ENCODE data around the gene ADH4.

The ADH4 gene

DNA sequence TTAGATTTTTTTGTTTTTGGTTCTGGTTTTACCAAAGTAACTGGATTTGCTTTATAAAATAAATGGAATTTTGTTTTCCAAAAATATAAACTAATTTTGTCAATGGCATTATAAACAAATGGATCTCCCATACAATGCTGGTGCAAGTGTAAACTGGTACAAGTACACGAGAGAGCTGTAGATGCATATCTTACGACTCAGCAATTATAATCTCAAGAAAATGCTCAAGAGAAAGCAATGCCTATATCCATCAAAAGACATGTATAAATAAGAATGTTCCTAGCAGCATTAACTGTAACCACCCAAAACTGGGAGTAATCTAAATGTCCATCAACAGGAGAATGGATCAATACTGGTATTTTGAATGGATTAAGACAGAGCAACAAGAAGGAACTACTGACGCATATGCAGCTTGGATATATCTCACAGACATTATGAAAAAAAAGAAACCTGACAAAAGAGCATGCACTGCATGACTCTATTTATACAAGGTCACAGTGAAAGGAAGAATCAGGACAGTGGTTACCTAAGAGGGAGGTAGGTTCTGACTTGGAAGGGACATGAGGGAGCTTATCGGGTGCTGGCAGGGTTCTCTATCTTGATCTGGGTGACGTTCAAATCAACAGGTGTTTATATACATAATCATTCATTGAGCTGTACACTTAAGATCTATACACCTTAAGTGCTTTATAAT, 65.0 kb downstream of the ADH4 start:
- TF ChIP-seq, protein P1, sequence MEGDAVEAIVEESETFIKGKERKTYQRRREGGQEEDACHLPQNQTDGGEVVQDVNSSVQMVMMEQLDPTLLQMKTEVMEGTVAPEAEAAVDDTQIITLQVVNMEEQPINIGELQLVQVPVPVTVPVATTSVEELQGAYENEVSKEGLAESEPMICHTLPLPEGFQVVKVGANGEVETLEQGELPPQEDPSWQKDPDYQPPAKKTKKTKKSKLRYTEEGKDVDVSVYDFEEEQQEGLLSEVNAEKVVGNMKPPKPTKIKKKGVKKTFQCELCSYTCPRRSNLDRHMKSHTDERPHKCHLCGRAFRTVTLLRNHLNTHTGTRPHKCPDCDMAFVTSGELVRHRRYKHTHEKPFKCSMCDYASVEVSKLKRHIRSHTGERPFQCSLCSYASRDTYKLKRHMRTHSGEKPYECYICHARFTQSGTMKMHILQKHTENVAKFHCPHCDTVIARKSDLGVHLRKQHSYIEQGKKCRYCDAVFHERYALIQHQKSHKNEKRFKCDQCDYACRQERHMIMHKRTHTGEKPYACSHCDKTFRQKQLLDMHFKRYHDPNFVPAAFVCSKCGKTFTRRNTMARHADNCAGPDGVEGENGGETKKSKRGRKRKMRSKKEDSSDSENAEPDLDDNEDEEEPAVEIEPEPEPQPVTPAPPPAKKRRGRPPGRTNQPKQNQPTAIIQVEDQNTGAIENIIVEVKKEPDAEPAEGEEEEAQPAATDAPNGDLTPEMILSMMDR (conservative IDR thresholded peaks at IDR 0.05), result no peak
- peak overlapping the region; percentile 58 for H3K27ac ChIP-seq

DNA sequence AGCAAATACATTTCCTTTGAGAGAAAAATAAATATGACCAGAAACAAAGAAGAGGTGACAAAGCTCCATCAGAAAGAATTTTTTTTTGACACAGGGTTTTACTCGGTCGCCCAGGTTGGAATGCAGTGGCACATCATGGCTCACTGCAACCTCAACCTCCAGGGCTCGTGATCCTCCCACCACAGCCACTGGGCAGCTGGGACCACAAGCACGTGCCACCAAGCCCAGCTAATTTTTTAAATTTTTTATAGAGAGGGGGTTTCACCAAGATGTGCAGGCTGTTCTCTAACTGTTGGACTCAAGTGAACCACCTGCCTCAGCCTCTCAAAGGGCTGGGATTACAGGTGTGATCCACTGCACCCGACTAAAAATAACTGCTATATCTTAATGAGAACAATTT, 65.8 kb downstream of the ADH4 start:
- TF ChIP-seq, protein P1 (conservative IDR thresholded peaks at IDR 0.05), result no peak
- peak overlapping the region; percentile 58 for H3K27ac ChIP-seq

DNA sequence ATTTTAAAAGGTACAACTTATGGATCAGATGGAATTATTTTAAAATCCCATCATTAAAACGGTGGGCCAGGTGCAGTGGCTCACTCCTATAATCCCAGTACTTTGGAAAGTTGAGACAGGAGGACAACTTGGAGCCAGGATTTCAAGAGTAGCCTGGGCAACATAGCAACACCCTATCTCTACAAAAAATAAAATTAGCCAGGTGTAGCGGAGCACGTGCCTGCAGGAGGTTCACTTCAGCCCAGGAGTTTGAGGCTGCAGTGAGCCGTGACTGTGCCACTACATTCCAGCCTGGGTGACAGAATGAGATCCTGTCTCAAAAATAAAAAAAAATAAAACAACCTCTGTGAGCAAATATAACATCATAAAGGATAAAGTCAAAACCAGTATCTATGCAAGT, 66.9 kb downstream of the ADH4 start:
- TF ChIP-seq, protein P1 (conservative IDR thresholded peaks at IDR 0.05), result no peak
- no peak overlapping the region for H3K27ac ChIP-seq

DNA sequence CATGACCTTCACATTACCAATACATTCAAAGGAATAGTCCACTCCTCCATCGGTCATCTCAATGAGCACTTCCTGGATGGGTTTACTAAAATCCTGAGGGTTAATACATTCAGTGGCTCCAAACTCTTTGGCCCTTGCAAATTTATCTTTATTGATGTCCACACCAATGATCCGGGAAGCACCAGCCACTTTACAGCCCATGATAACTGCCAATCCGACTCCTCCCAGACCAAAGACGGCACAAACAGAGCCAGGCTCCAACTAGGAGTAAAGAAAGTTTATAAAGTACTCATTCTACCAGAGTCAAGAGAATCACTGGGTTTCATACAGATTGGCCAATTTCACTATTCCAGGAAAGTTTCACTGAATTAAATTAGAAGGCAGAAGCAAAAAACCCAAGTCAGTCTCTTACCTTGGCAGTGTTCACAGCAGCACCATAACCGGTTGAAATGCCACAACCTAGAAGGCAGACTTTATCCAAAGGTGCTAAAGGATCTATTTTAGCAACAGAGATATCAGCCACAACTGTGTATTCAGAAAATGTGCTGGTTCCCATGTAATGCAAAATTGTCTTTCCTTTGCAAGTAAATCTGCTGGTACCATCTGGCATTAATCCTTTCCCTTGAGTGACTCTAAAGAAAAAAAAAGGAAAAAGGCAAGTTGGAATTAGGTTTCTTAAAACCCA, 67.7 kb downstream of the ADH4 start:
- TF ChIP-seq, protein P1 (conservative IDR thresholded peaks at IDR 0.05), result no peak
- H3K27ac ChIP-seq, result no peak overlapping the region

DNA sequence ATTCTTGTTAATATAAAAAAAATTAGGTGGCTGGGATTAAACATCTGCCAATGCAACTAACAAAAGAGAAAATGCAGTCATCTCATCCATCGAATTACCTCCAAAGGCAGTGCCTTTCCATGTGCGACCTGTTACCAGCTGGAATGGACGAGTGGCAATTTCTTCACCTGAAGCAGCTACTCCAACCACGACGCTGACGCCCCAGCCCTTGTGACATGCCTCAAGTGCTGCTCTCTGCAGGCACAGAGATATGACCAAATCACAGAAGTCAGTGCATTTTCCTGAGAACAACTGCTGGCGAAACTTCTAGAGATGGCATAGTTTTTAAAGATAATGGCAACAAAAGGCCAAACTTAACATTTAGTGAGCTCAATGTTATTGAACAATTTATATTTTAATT, 69.3 kb downstream of the ADH4 start:
- TF ChIP-seq, protein P1 (conservative IDR thresholded peaks at IDR 0.05), result no peak
- no peak overlapping the region for H3K27ac ChIP-seq
